HCT116 (cell line): ENCODE data around the gene STK17A.

ENCODE experiments used
- CBX3 ChIP-seq: IDR thresholded peaks from 2 replicates; pipeline ENCODE4 v1.6.1; 2012; ENCODE audit warnings: low read depth
- EZH2 ChIP-seq: fragments of 200-600 bp; sonication (generic); IDR thresholded peaks from 2 replicates; pipeline ENCODE4 v1.6.1; 2017; ENCODE audit warnings: antibody characterized with exemption, mixed run types
- JUND ChIP-seq: IDR thresholded peaks from 2 replicates; pipeline ENCODE4 v1.6.1; 2012
- POLR2A ChIP-seq: IDR thresholded peaks from 2 replicates; pipeline ENCODE4 v1.7.0; 2011; ENCODE audit warnings: borderline replicate concordance; ENCODE audit not compliant: insufficient read depth, insufficient read length; ENCODE audit errors: extremely low read depth
- POLR2AphosphoS5 ChIP-seq: IDR thresholded peaks from 2 replicates; pipeline ENCODE4 v1.6.1; 2011; ENCODE audit warnings: mild to moderate bottlenecking, low read depth, low read length, moderate library complexity
- RAD21 ChIP-seq: IDR thresholded peaks from 2 replicates; pipeline ENCODE4 v1.6.1; 2012; ENCODE audit warnings: low read depth, mild to moderate bottlenecking
- SIN3A ChIP-seq: IDR thresholded peaks from 2 replicates; pipeline ENCODE4 v1.6.1; 2012; ENCODE audit warnings: low read depth
- SRF ChIP-seq: IDR thresholded peaks from 2 replicates; pipeline ENCODE4 v1.6.1; 2012; ENCODE audit warnings: low read depth
- YY1 ChIP-seq: IDR thresholded peaks from 2 replicates; pipeline ENCODE4 v1.6.1; 2011; ENCODE audit warnings: low read length, low read depth, moderate library complexity, mild to moderate bottlenecking; ENCODE audit not compliant: insufficient replicate concordance; ENCODE audit errors: extremely low read depth
- ZBTB33 ChIP-seq: IDR thresholded peaks from 2 replicates; pipeline ENCODE4 v1.6.1; 2011; ENCODE audit warnings: mild to moderate bottlenecking, low read length, moderate library complexity; ENCODE audit not compliant: insufficient replicate concordance; ENCODE audit errors: extremely low read depth
- TF ChIP-seq, protein P1 (sequence below), 3 experiments: fragments of 200-600 bp in 1 of 3; sonication (generic) in 1 of 3; IDR thresholded peaks in 2 of 3; conservative IDR thresholded peaks in 1 of 3; 2 replicates each; pipeline ENCODE4 v1.5.1; 2012 to 2017; ENCODE audit warnings: low read depth in 2 of 3, low read length in 2 of 3, antibody characterized with exemption in 1 of 3, borderline replicate concordance in 1 of 3, control low read depth in 1 of 3, mild to moderate bottlenecking in 1 of 3, mixed read lengths in 1 of 3, mixed run types in 1 of 3, moderate library complexity in 1 of 3; ENCODE audit not compliant: insufficient read depth in 1 of 3
- TF ChIP-seq, protein P2 (sequence below): IDR thresholded peaks from 2 replicates; pipeline ENCODE4 v1.6.1; 2012; ENCODE audit warnings: low read depth
- TF ChIP-seq, protein P3 (sequence below): IDR thresholded peaks from 2 replicates; pipeline ENCODE4 v1.6.1; 2012

DNA sequence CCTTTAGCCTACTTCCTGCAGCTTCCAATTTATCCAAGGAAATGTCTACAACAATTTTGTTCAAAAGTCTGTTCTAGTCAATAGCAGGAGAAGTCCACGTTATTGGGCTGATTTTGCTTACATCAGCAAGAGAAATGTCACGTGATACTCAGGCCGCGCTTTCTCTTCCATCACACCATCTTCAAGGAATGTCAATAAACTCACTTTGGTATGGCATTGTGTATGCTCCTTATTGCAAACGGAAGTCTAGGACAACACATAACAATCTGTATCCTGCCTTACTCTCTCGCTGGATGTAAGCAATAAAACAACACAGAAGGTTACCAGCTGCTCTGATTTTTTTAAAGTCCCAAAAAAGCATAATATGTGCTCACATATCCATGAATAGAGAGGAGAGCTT is 17.1 kb upstream of the STK17A start:
- no peak for TF ChIP-seq EZH2
- no peak for TF ChIP-seq RAD21
- TF ChIP-seq, protein P1, sequence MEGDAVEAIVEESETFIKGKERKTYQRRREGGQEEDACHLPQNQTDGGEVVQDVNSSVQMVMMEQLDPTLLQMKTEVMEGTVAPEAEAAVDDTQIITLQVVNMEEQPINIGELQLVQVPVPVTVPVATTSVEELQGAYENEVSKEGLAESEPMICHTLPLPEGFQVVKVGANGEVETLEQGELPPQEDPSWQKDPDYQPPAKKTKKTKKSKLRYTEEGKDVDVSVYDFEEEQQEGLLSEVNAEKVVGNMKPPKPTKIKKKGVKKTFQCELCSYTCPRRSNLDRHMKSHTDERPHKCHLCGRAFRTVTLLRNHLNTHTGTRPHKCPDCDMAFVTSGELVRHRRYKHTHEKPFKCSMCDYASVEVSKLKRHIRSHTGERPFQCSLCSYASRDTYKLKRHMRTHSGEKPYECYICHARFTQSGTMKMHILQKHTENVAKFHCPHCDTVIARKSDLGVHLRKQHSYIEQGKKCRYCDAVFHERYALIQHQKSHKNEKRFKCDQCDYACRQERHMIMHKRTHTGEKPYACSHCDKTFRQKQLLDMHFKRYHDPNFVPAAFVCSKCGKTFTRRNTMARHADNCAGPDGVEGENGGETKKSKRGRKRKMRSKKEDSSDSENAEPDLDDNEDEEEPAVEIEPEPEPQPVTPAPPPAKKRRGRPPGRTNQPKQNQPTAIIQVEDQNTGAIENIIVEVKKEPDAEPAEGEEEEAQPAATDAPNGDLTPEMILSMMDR (IDR thresholded peaks at IDR 0.05 in 2 of 3, conservative IDR thresholded peaks at IDR 0.05 in 1 of 3; ENCODE audit: borderline replicate concordance in 1 of 3, insufficient read depth in 1 of 3, low read depth in 2 of 3, low read length in 2 of 3): no peak
- TF ChIP-seq, protein P2, sequence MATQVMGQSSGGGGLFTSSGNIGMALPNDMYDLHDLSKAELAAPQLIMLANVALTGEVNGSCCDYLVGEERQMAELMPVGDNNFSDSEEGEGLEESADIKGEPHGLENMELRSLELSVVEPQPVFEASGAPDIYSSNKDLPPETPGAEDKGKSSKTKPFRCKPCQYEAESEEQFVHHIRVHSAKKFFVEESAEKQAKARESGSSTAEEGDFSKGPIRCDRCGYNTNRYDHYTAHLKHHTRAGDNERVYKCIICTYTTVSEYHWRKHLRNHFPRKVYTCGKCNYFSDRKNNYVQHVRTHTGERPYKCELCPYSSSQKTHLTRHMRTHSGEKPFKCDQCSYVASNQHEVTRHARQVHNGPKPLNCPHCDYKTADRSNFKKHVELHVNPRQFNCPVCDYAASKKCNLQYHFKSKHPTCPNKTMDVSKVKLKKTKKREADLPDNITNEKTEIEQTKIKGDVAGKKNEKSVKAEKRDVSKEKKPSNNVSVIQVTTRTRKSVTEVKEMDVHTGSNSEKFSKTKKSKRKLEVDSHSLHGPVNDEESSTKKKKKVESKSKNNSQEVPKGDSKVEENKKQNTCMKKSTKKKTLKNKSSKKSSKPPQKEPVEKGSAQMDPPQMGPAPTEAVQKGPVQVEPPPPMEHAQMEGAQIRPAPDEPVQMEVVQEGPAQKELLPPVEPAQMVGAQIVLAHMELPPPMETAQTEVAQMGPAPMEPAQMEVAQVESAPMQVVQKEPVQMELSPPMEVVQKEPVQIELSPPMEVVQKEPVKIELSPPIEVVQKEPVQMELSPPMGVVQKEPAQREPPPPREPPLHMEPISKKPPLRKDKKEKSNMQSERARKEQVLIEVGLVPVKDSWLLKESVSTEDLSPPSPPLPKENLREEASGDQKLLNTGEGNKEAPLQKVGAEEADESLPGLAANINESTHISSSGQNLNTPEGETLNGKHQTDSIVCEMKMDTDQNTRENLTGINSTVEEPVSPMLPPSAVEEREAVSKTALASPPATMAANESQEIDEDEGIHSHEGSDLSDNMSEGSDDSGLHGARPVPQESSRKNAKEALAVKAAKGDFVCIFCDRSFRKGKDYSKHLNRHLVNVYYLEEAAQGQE: no peak
- TF ChIP-seq SIN3A: no peak
- no peak for TF ChIP-seq CBX3
- no peak for TF ChIP-seq POLR2A
- no peak for TF ChIP-seq YY1
- TF ChIP-seq, protein P3, sequence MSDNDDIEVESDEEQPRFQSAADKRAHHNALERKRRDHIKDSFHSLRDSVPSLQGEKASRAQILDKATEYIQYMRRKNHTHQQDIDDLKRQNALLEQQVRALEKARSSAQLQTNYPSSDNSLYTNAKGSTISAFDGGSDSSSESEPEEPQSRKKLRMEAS: no peak
- TF ChIP-seq POLR2AphosphoS5: no peak
- no peak for TF ChIP-seq ZBTB33
- no peak for TF ChIP-seq JUND
- TF ChIP-seq SRF: no peak
